Panc1 (cell line): ENCODE results near the gene UBE2J2. TPM values are rescaled to one million over a fixed set of nuclear protein-coding genes. Genes with fewer than 3 reads are reported as not detected.

ENCODE experiments used
- ATAC-seq: fragments of 200-7000 bp; cut with Tn5 transposase; 2 replicates; pipeline ENCODE4 v1.9.1; 2020; ENCODE audit warnings: mild to moderate bottlenecking, moderate library complexity
- BruUV-seq: library from RNA; stranded (reverse); fragments of 400-500 nt; replicated peaks from 2 replicates; lab custom pipeline; 2021; lab: Mats Ljungman, UMichigan
- CTCF ChIA-PET: fragments of 300-600 bp; sonication (Branson Sonifier 250); formaldehyde crosslinking; loops from one replicate; lab custom pipeline; 2022; ENCODE audit warnings: antibody characterized with exemption; lab: Charles Lee
- POLR2A ChIA-PET: fragments of 300-600 bp; sonication (Branson Sonifier 250); formaldehyde crosslinking; loops from one replicate; lab custom pipeline; 2022; ENCODE audit warnings: antibody characterized with exemption; lab: Charles Lee
- DNase-seq: peaks from one replicate; pipeline ENCODE4 v3.0.0-alpha.2; 2010; ENCODE audit warnings: low read depth, low spot score
- H3K27ac ChIP-seq: 2 replicates; pipeline ENCODE4 v1.5.1; 2011; ENCODE audit warnings: mild to moderate bottlenecking, low read length, inconsistent platforms
- H3K27me3 ChIP-seq: fragments of 200-500 bp; sonication (Bioruptor generic); 2 replicates; pipeline ENCODE4 v1.6.0; 2014; ENCODE audit warnings: low read length, inconsistent platforms; ENCODE audit not compliant: control insufficient read depth, insufficient read depth
- H3K36me3 ChIP-seq: fragments of 200-500 bp; sonication (Bioruptor generic); 2 replicates; pipeline ENCODE4 v1.5.1; 2014; ENCODE audit warnings: inconsistent platforms, mild to moderate bottlenecking, low read length, moderate library complexity; ENCODE audit not compliant: control insufficient read depth, insufficient read depth
- H3K4me1 ChIP-seq: 2 replicates; pipeline ENCODE4 v1.5.1; 2011; ENCODE audit warnings: inconsistent platforms, mild to moderate bottlenecking, low read length, moderate library complexity; ENCODE audit not compliant: control insufficient read depth, insufficient read depth
- H3K4me3 ChIP-seq, 2 experiments: 2 replicates each; pipeline ENCODE4 v1.5.1; 2011 to 2012; ENCODE audit warnings: low read depth in 2 of 2, low read length in 2 of 2, mild to moderate bottlenecking in 2 of 2, inconsistent platforms in 1 of 2, moderate library complexity in 1 of 2
- H3K9me3 ChIP-seq: fragments of 200-500 bp; sonication (Bioruptor generic); 2 replicates; pipeline ENCODE4 v1.5.1; 2014; ENCODE audit warnings: low read depth, mild to moderate bottlenecking, inconsistent platforms, low read length, moderate library complexity; ENCODE audit not compliant: control insufficient read depth, insufficient read depth
- POLR2AphosphoS5 ChIP-seq: IDR thresholded peaks from 2 replicates; pipeline ENCODE4 v1.6.1; 2012; ENCODE audit warnings: mild to moderate bottlenecking, low read depth, low read length, moderate library complexity
- SIN3A ChIP-seq: IDR thresholded peaks from 2 replicates; pipeline ENCODE4 v1.6.1; 2012; ENCODE audit warnings: low read depth, mild to moderate bottlenecking, low read length, moderate library complexity, borderline replicate concordance; ENCODE audit not compliant: insufficient read depth
- TCF7L2 ChIP-seq: IDR thresholded peaks from 2 replicates; pipeline ENCODE4 v1.6.1; 2011; ENCODE audit warnings: mild to moderate bottlenecking, low read depth, low read length, inconsistent platforms
- in situ Hi-C: cut with HindIII; loops from 2 replicates; pipeline ENCODE4 v1.10.0; 2016; ENCODE audit warnings: low sequenced_read_pairs, low pct_unique_long_range_greater_than_20kb
- intact Hi-C: fragments of 100-400 bp; cut with micrococcal nuclease; formaldehyde crosslinking; loops from one replicate; pipeline ENCODE4 v1.10.0; 2022; ENCODE audit not compliant: unreplicated experiment
- total RNA-seq: library from RNA; stranded (reverse); gene quantifications from one replicate; pipeline ENCODE4 v1.2.1, GENCODE V29; 2021; ENCODE audit not compliant: unreplicated experiment
- TF ChIP-seq, protein P1 (sequence below), 2 experiments: IDR thresholded peaks; 2 replicates each; pipeline ENCODE4 v1.6.1; 2011 to 2012; ENCODE audit warnings: low read depth in 2 of 2, control low read depth in 1 of 2, low read length in 1 of 2, mild to moderate bottlenecking in 1 of 2, moderate library complexity in 1 of 2; ENCODE audit not compliant: insufficient read depth in 1 of 2

Gene UBE2J2
- total RNA-seq, 1 experiment from 2014 or later: 101 TPM

DNA sequence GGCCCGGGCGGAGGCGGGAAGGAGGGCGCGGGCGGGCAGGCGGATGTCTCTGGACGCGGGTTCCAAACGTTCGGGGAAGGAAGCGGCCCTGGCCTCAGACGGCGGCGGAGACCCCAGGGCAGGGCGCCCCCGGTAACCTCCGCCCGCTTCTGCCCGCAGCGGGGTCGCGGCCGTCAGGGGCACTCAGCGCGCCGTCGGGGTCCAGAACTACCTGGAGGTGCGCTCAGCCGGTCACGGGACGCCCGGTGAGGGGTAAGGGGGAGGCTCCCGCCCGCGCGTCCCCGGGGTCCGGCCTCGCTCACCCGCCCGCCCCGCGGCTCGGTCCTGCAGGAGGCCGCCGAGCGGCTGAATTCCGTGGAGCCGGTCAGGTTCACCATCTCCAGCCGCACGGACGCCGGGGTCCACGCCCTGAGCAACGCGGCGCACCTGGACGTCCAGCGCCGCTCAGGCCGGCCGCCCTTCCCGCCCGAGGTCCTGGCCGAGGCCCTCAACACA, 35.1 kb upstream of the UBE2J2 start:
- in situ Hi-C loops (no loop called here), intact Hi-C loops (no loop called here)
- H3K36me3 ChIP-seq: no peaks in the 10 kb centered on the region; the same call in 1 of the 2 replicates
- TSS peak; percentile 77 for BruUV-seq
- POLR2A ChIA-PET: no interaction called here
- ATAC-seq: no peak
- H3K4me3 ChIP-seq: peak overlapping the region; percentile 64 to 72
- peak overlapping the region; percentile 77 for H3K27ac ChIP-seq
- CTCF ChIA-PET: no interaction called here
- H3K9me3 ChIP-seq: no peaks in the 10 kb centered on the region
- no peaks in the 10 kb centered on the region for H3K27me3 ChIP-seq
- TF ChIP-seq, protein P1, sequence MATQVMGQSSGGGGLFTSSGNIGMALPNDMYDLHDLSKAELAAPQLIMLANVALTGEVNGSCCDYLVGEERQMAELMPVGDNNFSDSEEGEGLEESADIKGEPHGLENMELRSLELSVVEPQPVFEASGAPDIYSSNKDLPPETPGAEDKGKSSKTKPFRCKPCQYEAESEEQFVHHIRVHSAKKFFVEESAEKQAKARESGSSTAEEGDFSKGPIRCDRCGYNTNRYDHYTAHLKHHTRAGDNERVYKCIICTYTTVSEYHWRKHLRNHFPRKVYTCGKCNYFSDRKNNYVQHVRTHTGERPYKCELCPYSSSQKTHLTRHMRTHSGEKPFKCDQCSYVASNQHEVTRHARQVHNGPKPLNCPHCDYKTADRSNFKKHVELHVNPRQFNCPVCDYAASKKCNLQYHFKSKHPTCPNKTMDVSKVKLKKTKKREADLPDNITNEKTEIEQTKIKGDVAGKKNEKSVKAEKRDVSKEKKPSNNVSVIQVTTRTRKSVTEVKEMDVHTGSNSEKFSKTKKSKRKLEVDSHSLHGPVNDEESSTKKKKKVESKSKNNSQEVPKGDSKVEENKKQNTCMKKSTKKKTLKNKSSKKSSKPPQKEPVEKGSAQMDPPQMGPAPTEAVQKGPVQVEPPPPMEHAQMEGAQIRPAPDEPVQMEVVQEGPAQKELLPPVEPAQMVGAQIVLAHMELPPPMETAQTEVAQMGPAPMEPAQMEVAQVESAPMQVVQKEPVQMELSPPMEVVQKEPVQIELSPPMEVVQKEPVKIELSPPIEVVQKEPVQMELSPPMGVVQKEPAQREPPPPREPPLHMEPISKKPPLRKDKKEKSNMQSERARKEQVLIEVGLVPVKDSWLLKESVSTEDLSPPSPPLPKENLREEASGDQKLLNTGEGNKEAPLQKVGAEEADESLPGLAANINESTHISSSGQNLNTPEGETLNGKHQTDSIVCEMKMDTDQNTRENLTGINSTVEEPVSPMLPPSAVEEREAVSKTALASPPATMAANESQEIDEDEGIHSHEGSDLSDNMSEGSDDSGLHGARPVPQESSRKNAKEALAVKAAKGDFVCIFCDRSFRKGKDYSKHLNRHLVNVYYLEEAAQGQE (IDR thresholded peaks at IDR 0.05; ENCODE audit: insufficient read depth in 1 of 2, low read depth in 2 of 2, low read length in 1 of 2): peak in 1 of 2 experiments; percentile 44; a peak in 1 of 4 replicates
- no peak for TF ChIP-seq SIN3A
- H3K4me1 ChIP-seq: peaks cover 42% of the 10 kb centered on the region
- no peak for DNase-seq

DNA sequence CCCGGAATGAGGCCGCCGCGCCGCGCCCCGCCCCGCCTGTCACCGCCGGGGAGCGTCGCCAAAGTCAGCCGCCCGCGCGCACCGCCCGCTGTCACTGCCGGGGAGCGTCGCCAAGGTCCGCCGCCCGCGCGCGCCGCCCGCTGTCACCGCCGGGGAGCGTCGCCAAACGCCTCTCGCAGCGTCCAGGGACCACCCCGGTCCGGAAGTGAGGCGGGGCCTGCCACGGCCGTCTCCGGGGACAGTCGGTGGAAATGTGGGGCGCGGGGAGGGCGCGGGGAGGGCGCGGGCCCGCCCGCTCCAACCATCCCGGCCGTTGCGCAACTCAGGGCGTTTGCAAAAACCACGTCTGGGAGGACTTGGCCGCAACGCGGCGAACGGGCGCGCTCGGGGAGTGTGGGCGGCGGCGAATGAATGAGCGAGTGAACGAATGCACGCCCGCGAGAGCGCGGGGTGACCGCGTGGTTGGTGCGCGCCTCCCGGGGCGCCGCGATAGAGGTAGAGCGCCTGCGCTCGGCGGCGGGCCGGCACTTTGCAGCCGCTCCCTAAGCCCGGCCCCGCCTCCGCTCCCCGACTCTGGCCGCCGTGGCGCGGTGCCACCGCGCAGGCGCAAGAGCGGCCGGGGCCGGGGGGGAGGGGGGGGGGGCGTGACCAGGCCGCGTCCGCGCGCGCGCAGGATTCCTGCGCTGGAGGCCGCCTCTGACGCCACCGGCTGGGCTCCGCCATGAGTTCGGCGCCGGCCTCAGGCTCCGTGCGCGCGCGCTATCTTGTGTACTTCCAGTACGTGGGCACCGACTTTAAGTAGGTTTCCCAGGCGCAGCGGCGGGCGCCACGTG, 34.5 kb upstream of the UBE2J2 start, which contains the start of the genes ACAP3 and PUSL1:
ACAP3 (minus strand) TSS at position 8 of the 833 bp plus-strand sequence. CDS start 115 bp downstream, outside the sequence.
PUSL1 (plus strand) TSS at position 675 of the 833 bp plus-strand sequence; CDS start at position 722, 47 bp downstream.
- TF ChIP-seq SIN3A: peak; percentile 97
- TF ChIP-seq, protein P1 (IDR thresholded peaks at IDR 0.05; ENCODE audit: insufficient read depth in 1 of 2, low read depth in 2 of 2, low read length in 1 of 2): no peak
- no peak for TF ChIP-seq TCF7L2
- TF ChIP-seq POLR2AphosphoS5: peak; percentile 49; the same call in 1 of the 2 replicates
- in situ Hi-C loops (no loop called here), intact Hi-C loops (no loop called here)
- BruUV-seq: no TSS peak
- no peak for DNase-seq
- POLR2A ChIA-PET: no interaction called here
- peak; percentile 76 for ATAC-seq
- Histone ChIP-seq H3K9me3 (no peaks in the 10 kb centered on the region), H3K4me3 (peak within 1 kb of the TSS; percentile 72), H3K27me3 (no peaks in the 10 kb centered on the region), H3K4me1 (peaks cover 44% of the 10 kb centered on the region), H3K36me3 (no peaks in the 10 kb centered on the region; the same call in 1 of the 2 replicates), H3K27ac (peak within 1 kb of the TSS; percentile 77)
- CTCF ChIA-PET: no interaction called here
